Ascending aorta (tissue), 2 donors: Measurements from ENCODE around the gene TRIM26. TPM values are rescaled to one million over a fixed set of nuclear protein-coding genes. Genes with fewer than 3 reads are reported as not detected.
"Not testable (repeated sequence)": the region's sequence is repeated elsewhere in the genome, so short reads cannot be mapped to it uniquely, and the experiment has no call there.

Experiments used
- DNase-seq, 2 donors: peaks; one replicate each; pipeline ENCODE4 v3.0.0-alpha.2; 2019; ENCODE audit warnings: low spot score in 2 of 2
- H3K27ac ChIP-seq, 2 donors: fragments of 200-600 bp; sonication (generic); one replicate each; pipeline ENCODE4 v1.5.1; 2016 to 2017; ENCODE audit warnings: mild to moderate bottlenecking in 1 of 2
- H3K27me3 ChIP-seq: fragments of 200-600 bp; sonication (generic); one replicate; pipeline ENCODE4 v1.5.1; 2017
- H3K36me3 ChIP-seq, 2 donors: fragments of 200-600 bp; sonication (generic); one replicate each; pipeline ENCODE4 v1.5.1; 2016
- H3K4me1 ChIP-seq, 2 donors: fragments of 200-600 bp; sonication (generic); one replicate each; pipeline ENCODE4 v1.5.1; 2016 to 2017; ENCODE audit warnings: mild to moderate bottlenecking in 1 of 2
- H3K4me3 ChIP-seq, 2 donors: fragments of 200-600 bp; sonication (generic); one replicate each; pipeline ENCODE4 v1.5.1; 2016 to 2017; ENCODE audit warnings: mild to moderate bottlenecking in 1 of 2
- H3K9me3 ChIP-seq, 2 donors: fragments of 200-600 bp; sonication (generic); one replicate each; pipeline ENCODE4 v1.5.1; 2016
- intact Hi-C: fragments of 100-400 bp; cut with DNase I; formaldehyde crosslinking; loops from one replicate; pipeline ENCODE4 v1.15.1; 2023
- total RNA-seq: library from RNA; depleted of rRNA; stranded (reverse); fragments of >200 nt; gene quantifications from one replicate; pipeline ENCODE4 v1.1.0, GENCODE V29; 2016
- TF ChIP-seq, protein P1 (sequence below), 3 experiments: fragments of 200-600 bp in 2 of 3; fragments of 450-650 bp in 1 of 3; sonication (generic) in 2 of 3; IDR thresholded peaks; one replicate each; pipeline ENCODE4 v1.5.1; 2016 to 2019; ENCODE audit warnings: antibody characterized with exemption in 3 of 3, mild to moderate bottlenecking in 1 of 3, moderate library complexity in 1 of 3

Gene TRIM26
- total RNA-seq, 1 donor from 2014 or later, result 38.6 TPM

DNA sequence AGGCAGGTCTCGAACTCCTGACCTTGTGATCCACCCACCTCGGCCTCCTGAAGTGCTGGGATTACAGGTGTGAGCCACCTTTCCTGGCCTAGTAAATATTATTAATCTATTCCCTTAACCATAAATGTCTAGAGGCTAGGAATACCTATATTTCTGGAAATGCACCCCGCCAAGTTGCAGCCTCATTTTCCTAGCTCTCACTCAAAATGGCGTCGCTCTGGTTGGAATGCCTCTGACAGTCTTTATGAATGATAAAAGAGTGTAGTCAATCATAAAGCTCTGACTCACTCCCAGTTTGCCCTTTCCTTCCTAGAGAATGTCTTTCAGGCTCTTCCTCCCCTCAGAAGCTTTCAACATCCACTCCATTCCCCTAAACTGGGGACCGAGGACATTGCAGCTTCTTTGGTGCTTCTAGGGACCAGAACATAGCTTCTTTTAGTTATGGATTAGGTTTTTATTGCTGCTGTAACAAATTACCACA, 14.1 kb upstream of the TRIM26 start:
- intact Hi-C loops, result no loop called here
- TF ChIP-seq, protein P1, sequence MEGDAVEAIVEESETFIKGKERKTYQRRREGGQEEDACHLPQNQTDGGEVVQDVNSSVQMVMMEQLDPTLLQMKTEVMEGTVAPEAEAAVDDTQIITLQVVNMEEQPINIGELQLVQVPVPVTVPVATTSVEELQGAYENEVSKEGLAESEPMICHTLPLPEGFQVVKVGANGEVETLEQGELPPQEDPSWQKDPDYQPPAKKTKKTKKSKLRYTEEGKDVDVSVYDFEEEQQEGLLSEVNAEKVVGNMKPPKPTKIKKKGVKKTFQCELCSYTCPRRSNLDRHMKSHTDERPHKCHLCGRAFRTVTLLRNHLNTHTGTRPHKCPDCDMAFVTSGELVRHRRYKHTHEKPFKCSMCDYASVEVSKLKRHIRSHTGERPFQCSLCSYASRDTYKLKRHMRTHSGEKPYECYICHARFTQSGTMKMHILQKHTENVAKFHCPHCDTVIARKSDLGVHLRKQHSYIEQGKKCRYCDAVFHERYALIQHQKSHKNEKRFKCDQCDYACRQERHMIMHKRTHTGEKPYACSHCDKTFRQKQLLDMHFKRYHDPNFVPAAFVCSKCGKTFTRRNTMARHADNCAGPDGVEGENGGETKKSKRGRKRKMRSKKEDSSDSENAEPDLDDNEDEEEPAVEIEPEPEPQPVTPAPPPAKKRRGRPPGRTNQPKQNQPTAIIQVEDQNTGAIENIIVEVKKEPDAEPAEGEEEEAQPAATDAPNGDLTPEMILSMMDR (IDR thresholded peaks at IDR 0.05), result no peak

DNA sequence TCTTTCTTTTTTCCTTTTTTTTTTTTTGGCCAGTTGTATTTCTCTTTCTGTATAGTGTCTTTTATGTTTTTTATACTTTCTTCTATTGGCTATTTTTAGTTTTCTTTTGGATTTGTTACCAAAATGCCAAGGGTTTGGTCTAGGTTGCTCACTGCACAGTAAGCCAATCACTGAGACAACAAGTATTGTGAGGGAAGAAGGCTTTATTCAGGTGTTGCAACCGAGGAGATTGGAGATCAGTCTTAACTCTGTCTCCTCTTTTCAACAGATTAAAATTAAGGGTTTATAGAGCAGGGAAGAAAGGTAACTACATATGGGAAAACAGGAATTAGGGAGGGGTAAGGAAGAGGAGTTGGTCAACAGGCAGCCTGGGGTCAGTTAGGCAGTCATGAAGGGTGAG, 10.1 kb upstream of the TRIM26 start:
- Histone ChIP-seq H3K9me3 (no peaks in the 10 kb centered on the region), H3K4me1 (peaks cover 0 to 3% of the 10 kb centered on the region in 2 donors), H3K27ac (no peak overlapping the region), H3K36me3 (no peaks in the 10 kb centered on the region), H3K4me3 (no peak overlapping the region), H3K27me3 (no peaks in the 10 kb centered on the region)
- DNase-seq, result no peak
- intact Hi-C loops, result no loop called here
- TF ChIP-seq, protein P1 (IDR thresholded peaks at IDR 0.05), result no peak

More for the DNA sequence above, 14.1 kb upstream of the TRIM26 start:
- Histone ChIP-seq H3K27ac (no peak overlapping the region), H3K36me3 (no peaks in the 10 kb centered on the region), H3K27me3 (no peaks in the 10 kb centered on the region), H3K9me3 (no peaks in the 10 kb centered on the region), H3K4me1 (no peaks in the 10 kb centered on the region), H3K4me3 (no peak overlapping the region)
- no peak for DNase-seq

DNA sequence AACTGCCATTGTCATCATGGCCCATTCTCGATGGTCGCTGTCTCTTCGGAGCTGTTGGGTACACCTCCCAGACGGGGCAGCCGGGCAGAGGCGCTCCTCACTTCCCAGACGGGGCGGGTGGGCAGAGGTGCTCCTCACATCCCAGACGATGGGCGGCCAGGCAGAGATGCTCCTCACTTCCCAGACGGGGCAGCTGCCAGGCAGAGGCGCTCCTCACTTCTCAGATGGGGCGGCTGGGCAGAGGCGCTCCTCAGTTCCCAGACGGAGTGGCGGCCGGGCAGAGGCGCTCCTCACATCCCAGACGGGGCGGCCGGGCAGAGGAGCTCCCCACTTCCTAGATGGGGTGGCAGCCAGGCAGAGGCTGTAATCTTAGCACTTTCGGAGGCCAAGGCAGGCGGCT, 8.8 kb upstream of the TRIM26 start:
- H3K9me3 ChIP-seq, H3K27me3 ChIP-seq, H3K4me1 ChIP-seq, H3K36me3 ChIP-seq, intact Hi-C loops, H3K4me3 ChIP-seq, H3K27ac ChIP-seq, DNase-seq: not testable (repeated sequence)

DNA sequence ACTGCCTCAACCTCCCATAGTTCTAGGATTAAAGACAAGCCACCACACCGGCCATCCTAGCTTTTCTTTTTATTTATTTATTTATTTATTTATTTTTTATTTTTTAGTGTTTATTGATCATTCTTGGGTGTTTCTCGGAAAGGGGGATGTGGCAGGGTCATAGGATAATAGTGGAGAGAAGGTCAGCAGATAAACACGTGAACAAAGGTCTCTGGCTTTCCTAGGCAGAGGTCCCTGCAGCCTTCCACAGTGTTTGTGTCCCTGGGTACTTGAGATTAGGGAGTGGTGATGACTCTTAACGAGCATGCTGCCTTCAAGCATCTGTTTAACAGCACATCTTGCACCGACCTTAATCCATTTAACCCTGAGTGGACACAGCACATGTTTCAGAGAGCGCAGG, 8.2 kb upstream of the TRIM26 start:
- H3K4me1 ChIP-seq, intact Hi-C loops, H3K9me3 ChIP-seq, H3K36me3 ChIP-seq, H3K27me3 ChIP-seq, H3K27ac ChIP-seq, DNase-seq, H3K4me3 ChIP-seq: not testable (repeated sequence)

DNA sequence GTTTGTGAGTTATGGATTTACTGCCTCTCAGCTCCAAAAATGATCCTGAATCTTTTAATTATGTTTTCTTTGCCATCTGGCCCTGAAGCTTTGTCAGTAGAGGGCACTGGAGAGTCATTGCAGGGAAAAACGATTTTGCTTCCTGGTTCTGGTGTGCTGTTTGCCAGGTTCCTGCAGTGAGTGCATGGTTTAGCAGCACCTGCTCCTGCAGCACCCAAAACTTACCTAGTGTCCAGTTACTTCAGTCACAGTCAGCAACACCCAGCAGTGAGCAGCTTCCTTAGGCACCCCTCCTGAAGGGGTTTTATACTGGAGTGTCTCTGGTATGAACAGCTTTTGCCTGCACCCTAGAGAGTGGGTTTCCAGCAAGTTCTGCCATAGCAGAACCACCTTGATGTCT, 6.0 kb upstream of the TRIM26 start:
- TF ChIP-seq, protein P1 (IDR thresholded peaks at IDR 0.05), result peak; percentile 49 to 82 (median 75)
- no peak overlapping the region for H3K27ac ChIP-seq
- intact Hi-C loops, result loop anchor here (2.0 to 10.0 kb wide), 3 partner anchors 178 to 584 kb away; partner anchors contain the start of genes GABBR1 and HLA-A
- H3K4me1 ChIP-seq, result peaks cover 0 to 6% of the 10 kb centered on the region in 2 donors
- no peaks in the 10 kb centered on the region for H3K36me3 ChIP-seq
- H3K4me3 ChIP-seq, result no peak overlapping the region
- no peaks in the 10 kb centered on the region for H3K27me3 ChIP-seq
- DNase-seq, result no peak
- H3K9me3 ChIP-seq, result no peaks in the 10 kb centered on the region

DNA sequence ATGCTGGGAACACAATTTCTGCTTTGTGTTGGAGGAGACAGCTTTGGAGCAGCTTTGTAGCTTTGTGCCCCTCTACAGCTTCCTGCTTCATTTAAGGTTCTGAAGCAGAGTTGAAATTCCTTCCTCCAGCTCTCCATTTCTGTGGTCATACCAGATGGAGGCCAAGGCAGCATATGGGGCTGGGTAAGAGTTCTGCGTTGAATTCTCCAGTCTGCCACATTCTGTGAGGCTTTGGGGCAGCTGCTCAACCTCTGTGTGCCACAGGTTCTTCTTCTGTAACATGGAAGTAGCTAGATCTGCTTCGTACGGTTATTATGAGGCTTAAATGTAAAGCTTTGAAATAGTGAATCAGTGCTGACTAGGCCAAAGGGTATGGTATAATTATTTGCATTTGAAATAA, 2.9 kb upstream of the TRIM26 start:
- Histone ChIP-seq H3K27me3 (no peaks in the 10 kb centered on the region), H3K36me3 (no peaks in the 10 kb centered on the region), H3K27ac (no peak overlapping the region), H3K4me3 (no peak overlapping the region), H3K4me1 (peaks cover 7 to 19% of the 10 kb centered on the region in 2 donors), H3K9me3 (no peaks in the 10 kb centered on the region)
- intact Hi-C loops, result loop anchor here (10.0 kb wide), 2 partner anchors 271 to 581 kb away; partner anchors contain the start of genes GABBR1 and HLA-A
- DNase-seq, result no peak
- TF ChIP-seq, protein P1 (IDR thresholded peaks at IDR 0.05), result no peak

DNA sequence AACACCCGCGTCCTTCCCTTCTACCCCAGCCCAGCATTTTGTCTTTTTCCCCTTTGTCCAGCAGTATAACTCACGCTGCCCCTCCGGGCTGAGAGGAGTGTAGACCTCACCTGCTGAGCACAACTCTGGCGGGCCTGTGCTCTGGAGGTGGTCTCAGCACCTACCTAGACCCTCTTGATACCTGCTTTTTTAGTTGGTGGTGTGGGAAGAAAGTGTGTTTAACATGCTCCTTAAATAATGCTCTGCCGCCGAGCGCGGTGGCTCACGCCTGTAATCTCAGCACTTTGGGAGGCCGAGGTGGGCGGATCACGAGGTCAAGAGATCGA, 1.4 kb upstream of the TRIM26 start:
- intact Hi-C loops, result loop anchor here (1.0 to 10.0 kb wide), 5 partner anchors 45 to 580 kb away; partner anchors contain the start of genes GABBR1, HLA-A, HLA-E and HLA-F
- DNase-seq, result no peak

More for the DNA sequence above, 1.4 kb upstream of the TRIM26 start:
- no peaks in the 10 kb centered on the region for H3K27me3 ChIP-seq
- no peaks in the 10 kb centered on the region for H3K9me3 ChIP-seq
- H3K4me3 ChIP-seq, result peak overlapping the region; percentile 72 to 97
- peak overlapping the region; percentile 93 to 97 for H3K27ac ChIP-seq
- peaks cover 7 to 23% of the 10 kb centered on the region in 2 donors for H3K4me1 ChIP-seq
- no peaks in the 10 kb centered on the region for H3K36me3 ChIP-seq
- TF ChIP-seq, protein P1 (IDR thresholded peaks at IDR 0.05), result no peak
